DMS53 (cell line): ENCODE measurements around the gene ZNF586.
A peak's percentile ranks its signal among the peaks of the same experiment; 100 is the strongest.
"Not testable (repeated sequence)": the region's sequence is repeated elsewhere in the genome, so short reads cannot be mapped to it uniquely, and the experiment has no call there.

ENCODE experiments used
- DNase-seq: peaks from one replicate; lab custom pipeline; 2025; lab: John Stamatoyannopoulos, UW

The ZNF586 gene

GRCh38 chr19:57769345-57770131, at the start of gene ZNF586:
TSS of gene ZNF586 (plus strand) at chr19:57769676. CDS start at chr19:57769843, 167 bp downstream.
- DNase-seq = peak; percentile 96

GRCh38 chr19:57719901-57720519, 49.5 kb upstream of the ZNF586 start:
- DNase-seq = no peak

- DNase-seq = no peak
Observed at GRCh38 chr19:57720878-57721277, 48.6 kb upstream of the ZNF586 start.

DNA sequence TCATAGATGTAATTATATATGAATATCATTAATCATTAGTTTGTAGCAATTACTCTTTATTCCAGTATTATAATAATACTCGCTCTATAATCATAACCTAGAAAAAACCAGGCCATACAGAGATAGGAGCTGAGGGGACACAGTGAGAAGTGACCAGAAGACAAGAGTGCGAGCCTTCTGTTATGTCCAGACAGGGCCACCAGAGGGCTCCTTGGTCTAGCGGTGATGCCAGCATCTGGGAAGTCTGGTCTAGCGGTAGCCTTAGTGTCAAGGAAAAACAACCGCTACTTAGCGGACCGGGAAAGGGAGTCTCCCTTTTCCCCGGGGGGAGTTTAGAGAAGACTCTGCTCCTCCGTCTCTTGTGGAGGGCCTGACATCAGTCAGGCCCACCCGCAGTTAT, 31.2 kb upstream of the ZNF586 start:
- peak; percentile 47 for DNase-seq

GRCh38 chr19:57738770-57739169, 30.7 kb upstream of the ZNF586 start:
- DNase-seq = not testable (repeated sequence)

DNA sequence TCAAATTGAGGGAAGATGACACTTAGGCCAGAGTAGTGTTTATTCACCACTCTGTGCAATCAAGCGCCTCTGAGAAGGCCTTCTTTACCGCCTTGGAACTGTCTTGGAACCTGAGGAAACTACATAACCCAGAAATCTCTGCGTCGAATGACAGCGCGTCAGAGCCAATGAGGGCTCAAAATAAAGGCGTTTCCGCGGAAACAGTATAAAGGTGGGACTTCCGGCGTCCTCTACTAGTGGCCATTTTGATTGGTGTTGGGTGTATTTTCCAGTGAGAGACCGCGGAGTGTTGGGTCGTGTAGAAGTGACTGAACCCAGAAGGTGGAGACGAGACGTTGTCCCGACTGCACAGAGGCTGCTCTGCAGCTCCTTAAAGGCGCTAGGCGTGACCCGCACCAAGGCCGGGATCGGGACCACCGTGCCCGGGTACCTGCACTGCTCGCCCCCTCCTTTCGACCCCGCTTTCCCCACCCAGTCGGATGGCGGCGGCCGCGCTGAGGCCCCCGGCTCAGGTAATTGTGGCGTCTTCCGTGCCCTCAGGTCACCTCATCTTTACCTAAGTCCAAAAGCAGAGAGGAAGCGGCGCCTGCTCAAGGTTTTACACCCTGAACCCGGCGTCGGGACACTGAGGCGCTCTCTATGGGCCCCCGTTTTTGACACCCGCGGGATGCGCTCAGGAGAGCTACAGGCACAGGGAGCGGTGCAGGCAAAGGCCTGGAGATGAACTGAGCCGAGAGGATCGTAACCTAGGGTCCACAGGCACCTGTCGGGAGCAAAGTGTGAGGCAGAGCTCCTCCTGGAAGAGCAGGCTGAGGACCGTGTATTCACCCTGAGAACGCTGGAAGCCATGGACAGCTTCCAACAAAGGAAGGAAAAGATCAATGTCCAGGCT, 22.6 kb upstream of the ZNF586 start, which contains the start of gene ZNF776:
Gene ZNF776 (plus strand): TSS at position 236 of the 892 bp plus-strand sequence. CDS start 244 bp downstream, at position 480.
- DNase-seq = peak; percentile 93

DNA sequence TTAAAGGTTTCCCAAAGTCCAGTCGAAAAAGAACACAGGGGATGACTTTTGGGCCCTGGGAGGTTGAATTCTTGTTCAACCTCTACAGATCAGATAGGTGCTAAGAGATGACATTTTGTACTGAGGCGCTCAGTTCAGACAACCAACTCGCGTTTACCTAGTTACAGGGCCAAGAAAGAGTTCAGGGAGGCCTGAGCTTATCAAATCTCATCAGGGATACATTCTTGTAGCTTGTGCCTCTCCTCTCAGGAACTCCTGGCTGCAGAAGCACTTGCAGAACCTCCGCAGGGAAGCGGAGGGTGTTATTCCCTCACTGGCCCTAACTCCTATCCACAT, 22.0 kb upstream of the ZNF586 start:
- DNase-seq = no peak

- no peak for DNase-seq
Observed at GRCh38 chr19:57748029-57748428, 21.4 kb upstream of the ZNF586 start.

DNA sequence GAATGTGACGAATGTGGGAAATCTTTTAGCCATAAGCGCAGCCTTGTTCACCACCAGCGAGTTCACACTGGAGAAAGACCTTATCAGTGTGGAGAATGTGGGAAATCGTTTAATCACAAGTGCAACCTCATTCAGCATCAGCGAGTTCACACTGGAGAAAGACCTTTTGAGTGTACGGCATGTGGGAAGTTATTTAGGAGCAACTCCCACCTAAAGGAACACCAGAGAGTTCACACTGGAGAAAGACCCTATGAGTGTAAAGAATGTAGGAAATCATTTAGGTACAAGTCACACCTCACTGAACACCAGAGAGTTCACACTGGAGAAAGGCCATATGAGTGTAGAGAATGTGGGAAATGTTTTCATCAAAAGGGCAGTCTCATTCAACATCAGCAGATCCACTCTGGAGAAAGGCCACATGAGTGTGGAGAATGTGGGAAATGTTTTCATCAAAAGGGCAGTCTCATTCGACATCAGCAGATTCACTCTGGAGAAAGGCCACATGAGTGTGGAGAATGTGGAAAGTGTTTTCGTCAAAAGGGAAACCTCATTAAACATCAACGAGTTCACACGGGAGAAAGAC, 15.3 kb upstream of the ZNF586 start:
- no peak for DNase-seq

- no peak for DNase-seq
Observed at GRCh38 chr19:57755031-57755430, 14.4 kb upstream of the ZNF586 start.

DNA sequence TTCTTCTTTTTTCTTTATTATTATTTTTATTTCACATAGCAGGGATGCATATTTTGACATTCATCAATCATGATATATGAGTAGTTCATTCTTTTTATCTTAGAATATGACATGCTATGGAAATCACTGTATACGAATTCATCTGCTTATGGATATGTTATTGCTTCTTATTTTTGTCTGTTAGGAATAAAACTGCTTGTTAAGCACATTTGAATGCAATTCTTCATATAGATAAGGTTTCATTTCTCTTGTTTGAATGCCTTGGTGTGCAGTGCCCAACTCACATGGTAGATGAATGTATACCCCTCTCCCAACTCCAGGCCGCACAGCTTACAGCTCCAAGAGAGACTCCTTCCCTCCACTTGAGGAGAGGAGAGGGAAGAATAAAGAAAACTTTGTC, 11.5 kb upstream of the ZNF586 start:
- no peak for DNase-seq

DNA sequence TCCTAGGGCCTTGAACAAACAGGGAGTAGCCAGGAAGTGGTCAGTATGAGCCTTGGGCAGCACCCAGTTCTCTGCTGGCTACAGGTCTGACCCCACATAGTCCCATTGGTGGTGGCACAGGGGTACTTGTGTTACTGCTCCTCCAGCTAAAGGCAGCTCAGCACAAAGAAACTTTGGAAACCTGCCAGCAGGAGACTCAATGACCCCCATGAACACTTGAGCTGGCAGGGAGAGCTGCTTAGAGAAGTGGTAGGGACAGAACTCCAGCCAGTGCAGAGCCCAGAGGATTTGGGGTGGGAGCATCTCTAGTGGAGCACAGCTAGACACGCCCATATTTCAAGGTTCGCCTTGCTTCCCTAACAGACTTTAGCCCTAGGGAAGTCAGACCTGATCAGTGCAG, 10.4 kb upstream of the ZNF586 start:
- no peak for DNase-seq

DNA sequence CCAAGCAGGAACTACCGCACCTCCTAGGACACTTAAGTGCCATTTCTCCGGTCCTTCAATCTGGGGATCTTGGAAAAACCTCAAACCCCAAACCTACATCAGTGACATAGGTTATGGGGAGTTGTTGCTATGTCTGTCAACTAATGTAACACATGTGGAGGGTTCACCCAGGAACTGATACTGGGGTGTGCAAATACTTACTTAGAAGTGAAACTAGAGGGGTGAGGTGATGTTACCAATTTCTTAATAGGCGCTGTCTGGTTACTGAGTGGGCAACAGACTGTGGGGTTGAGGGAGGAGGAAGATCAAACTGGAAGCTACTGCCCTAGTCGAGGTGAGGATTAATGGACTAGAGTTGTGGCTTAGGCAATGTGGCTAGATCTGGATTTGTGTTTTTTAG, 1.9 kb downstream of the ZNF586 start:
- DNase-seq = no peak

GRCh38 chr19:57773488-57773887, 4.0 kb downstream of the ZNF586 start:
- DNase-seq = no peak

GRCh38 chr19:57776764-57777296, 7.4 kb downstream of the ZNF586 start:
- DNase-seq = peak; percentile 11

GRCh38 chr19:57778336-57778735, 8.9 kb downstream of the ZNF586 start:
- DNase-seq = peak; percentile 97

GRCh38 chr19:57779220-57779845, 9.9 kb downstream of the ZNF586 start:
- DNase-seq = no peak

DNA sequence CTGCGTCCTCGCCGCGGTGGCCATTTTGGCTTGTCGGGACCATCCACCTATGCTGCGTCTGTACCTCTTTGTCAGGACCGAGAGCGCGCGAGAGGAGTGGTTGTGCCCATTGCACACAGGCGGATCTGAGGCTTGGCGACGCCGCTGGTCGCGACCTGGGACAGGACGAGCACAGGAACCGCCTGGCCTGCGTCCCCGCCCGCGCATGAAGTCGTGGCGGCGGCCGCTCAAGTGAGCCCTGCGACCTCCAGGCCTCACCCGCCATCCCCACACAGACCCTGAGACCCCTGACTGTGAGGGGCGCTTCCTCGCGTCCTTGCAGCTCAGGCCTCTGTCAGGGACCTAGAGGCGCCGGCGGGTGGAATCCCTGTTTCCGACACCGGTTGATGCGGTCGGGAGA, 16.8 kb downstream of the ZNF586 start:
- DNase-seq = no peak

- no peak for DNase-seq
Observed at GRCh38 chr19:57786906-57787305, 17.4 kb downstream of the ZNF586 start.

DNA sequence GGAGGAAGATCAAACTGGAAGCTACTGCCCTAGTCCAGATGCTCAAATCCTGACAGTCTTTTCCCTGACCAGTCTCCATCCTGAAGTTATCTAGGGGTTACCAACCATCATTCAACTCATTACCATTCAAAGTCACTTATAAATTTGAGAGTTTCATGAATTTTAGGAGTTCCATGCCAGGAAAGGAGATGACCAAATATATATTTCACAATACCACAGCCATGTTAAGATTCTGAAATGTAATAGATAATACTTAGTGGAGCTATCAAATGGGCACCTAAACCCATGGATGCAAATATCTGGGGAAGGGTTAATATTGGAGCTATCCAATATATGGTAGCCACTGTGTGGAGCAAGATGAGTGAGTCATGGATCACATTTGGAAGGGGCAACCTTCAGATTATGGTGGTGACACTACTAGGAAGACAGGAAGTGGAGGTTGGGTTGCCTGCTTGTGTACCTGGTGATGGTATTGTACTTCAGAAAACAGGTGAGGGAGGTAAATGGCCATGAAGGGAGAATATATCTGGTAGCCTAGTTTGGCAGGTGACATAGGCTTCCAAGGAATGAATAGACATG, 18.7 kb downstream of the ZNF586 start:
- DNase-seq = peak; percentile 22

GRCh38 chr19:57789288-57789687, 19.8 kb downstream of the ZNF586 start:
- no peak for DNase-seq
